ENCODE results near the gene PLCE1.

PLCE1 gene

DNA sequence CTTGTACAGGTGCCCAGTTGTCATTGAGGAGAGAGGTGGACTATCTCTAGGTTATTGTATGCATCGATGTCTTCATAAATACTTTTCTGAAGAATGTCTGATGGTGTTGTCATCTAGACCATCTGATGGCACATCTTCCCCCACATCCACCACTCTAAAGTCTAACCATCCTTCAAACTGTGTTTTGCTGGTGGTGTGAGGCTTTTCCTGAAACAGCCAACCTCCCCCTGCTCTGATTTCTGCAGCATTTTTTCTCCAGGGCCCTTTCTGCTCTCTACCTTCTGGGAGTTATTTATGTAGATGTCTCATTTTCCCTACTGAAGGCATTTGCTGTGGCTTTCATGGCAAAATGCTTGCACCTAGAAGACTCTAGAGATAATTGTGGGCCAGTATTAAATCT lies 1.5 kb downstream of the PLCE1 start:
- DNase-seq: no peak

DNA sequence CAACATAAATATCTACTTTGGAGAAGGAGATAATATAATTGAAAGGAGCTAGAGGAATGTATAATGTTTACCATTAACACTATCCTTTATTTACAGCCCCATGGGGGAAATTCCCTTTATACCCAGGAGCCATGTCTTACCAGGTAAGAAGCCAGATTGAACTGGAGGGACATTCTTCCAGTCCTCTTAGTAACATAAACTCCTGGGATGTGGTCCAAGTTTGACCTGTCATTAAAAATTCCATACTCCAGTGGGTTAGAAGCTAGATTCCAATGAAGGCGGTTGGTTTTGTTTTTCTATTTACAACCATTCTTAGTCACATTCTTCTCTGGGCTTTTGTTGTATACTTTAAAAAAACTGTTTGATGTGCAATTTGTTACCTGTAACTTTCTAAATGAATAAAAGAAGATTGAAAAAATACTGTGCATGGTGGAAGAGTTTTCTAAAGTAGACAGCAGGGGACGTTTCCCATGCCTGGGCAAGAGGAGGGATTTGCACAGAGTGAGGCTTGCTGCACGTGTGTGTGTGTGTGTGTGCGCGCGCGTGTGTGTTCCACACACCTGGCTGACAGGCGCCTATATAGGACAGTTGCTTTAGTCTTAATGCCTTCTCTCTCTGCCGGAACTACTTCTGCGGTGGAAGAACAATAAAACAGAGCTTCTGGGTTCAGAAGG lies 2.0 kb downstream of the PLCE1 start:
- DNase-seq: no peak

DNA sequence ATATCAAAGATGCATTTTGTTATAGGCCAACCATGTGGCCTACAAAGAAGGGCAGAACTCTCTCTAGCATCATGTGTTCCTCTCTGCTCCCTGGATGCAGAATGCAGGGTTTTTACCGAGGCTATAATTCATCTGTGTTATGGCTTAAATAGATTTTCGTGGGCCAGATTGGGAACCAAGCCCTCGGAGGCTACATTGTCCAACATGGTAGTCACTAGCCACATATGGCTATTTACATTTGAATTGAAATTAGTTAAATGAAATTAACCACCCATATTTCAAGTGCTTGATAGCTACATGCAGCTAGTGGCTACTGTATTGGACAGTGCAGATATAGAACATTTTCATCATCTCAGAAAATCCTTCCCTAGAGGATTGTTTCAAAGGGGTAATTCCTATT lies 2.8 kb downstream of the PLCE1 start:
- no peak for DNase-seq

DNA sequence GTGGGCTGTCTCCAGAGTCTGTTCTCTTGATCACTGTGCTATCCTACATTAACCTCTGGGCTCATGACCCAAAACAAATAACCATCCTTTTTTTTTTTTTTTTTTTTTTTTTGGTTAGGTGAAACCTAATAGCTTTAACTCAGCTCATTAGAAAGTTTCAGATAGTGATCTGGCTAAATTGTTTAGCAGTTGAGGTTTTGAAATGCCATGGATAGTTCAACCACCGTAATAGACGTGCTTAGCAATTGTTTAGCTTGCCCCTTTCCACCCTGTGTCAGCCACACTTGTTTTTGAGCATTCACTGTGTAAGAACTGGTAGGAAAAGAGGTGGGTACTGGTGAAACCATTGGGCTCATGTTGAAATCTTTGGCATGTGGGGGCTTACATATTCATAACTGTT lies 3.8 kb downstream of the PLCE1 start:
- DNase-seq: no peak

DNA sequence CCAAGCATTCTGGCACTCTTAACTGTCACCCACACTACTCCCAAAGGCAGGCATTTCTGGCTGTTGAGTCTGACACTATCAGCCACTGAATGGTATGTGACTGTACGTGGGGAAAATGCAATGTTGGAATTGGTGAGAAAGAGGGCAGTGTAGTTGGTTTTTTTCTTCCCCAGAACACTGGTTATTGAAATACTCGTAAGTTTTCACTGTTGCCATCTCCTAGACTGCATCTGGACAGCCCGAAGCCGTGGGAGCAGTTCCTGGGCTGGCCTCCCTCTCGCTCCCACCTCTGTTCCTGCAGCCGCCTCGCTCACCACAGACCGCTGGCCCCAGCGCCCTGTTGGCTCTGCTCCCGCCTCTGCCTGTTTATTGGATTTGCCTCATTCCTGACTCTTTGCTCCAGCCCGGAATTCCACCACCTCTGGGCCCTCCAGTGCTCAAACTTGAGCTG lies 5.7 kb downstream of the PLCE1 start:
- no peak for DNase-seq

DNA sequence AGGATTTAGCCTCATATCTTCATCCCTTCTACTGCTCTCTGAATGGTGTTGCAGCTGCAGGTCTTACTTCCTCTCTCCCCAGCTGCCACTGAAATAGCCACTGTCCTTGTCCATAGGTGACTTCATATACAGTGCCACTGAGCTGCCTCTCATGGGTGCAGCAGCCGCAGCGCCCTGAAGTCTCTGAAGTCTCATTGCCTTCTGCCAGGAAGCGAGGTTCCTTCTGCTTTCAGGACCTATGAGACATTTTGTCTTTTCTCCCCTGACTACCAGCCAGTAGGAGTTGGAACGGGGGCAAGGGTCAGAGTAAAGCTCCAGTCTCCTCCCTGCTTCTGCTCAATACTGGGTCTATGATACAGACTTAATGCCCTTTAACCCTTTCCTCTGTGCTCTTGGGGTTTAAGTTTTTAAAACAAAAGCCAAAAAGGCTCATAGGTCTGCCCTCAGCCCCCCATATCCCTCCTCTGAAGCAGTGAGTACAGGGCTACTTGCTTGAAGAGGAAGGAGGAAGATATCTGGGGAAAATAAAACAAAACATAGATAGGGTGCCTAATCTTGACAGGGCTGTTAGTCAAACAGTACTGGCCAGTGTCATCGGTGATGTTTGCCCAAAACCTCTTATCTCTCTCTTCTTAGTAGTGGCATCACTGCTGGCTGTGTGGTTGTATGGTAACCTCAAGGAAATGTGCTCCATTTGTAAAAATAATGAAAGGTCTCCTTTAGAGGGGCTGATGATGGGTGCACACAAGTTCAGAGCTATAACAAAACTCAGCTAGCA lies 7.1 kb downstream of the PLCE1 start:
- DNase-seq: no peak

DNA sequence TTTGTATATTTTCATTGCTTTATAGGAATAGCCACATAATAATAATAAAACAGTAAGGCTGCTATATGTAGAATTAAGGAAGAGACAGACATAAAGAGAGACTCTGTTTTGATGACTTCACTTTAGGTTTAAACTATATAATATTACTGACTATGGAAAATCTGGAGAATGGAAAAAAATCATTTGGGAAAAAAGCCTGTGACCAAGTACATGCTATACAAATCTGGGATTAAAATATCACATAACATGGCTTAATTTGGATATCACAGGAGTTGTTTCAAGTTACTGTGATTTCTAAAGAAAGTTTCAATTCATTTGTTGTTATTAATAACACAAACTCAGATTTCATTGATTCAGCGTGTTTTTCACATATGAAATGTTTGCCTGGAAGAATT lies 7.7 kb downstream of the PLCE1 start:
- no peak for DNase-seq

DNA sequence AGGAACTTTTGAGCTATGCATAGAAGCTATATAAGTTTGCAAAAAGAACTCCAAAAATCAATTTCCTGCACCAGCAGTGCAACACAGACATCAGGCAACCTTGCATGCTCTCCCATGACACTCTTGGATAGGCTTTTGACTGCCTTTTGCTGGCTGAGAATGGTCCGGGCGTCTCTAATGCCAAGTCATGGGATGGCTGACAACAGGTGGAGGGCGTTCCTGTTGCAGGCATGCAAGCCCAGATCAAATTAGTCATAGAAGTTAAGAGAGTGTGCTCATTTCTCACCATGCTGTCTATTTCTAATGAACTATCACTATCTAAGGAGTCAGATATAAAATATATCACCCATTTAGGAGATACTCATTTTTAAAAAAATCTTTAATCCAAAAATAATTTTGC lies 8.4 kb downstream of the PLCE1 start:
- DNase-seq: no peak

DNA sequence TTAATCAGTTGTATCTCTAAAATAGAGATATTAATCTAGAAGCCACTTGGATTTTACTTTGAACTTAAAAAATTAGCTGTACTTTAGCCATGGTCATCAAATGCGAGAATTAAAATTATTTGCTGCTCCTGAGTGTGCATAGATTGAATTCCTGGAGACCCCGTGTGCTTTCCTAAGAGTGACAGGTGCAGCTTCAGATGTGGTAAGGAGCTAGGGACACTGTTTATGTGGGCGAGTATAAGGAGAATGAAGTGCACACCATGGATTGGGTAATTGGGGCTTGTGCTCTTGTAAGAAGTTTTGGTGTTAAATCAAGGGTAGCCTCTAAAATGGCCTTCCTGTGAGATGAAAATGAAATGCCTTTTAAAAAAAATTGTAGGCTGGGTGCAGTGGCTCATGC lies 9.8 kb downstream of the PLCE1 start:
- DNase-seq: no peak

DNA sequence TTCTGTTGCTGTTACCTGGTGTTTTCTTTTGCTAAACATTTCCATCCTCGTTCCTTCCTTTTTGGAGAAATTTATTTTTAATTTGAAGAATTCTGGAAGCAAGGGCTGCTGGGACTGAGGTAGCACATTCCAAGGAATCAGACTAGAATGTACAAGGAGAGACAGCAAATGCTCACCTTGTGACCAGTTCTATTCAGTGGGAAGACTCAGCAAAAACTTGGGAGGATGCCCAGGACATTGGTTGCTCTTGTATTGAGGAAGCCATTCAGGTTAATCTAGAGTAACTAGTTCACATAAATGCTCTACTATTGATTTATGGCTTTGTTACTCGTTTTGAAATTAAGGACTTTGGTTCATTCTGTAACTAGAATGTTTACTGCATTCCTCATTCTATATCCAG lies 11.3 kb downstream of the PLCE1 start:
- DNase-seq: no peak

DNA sequence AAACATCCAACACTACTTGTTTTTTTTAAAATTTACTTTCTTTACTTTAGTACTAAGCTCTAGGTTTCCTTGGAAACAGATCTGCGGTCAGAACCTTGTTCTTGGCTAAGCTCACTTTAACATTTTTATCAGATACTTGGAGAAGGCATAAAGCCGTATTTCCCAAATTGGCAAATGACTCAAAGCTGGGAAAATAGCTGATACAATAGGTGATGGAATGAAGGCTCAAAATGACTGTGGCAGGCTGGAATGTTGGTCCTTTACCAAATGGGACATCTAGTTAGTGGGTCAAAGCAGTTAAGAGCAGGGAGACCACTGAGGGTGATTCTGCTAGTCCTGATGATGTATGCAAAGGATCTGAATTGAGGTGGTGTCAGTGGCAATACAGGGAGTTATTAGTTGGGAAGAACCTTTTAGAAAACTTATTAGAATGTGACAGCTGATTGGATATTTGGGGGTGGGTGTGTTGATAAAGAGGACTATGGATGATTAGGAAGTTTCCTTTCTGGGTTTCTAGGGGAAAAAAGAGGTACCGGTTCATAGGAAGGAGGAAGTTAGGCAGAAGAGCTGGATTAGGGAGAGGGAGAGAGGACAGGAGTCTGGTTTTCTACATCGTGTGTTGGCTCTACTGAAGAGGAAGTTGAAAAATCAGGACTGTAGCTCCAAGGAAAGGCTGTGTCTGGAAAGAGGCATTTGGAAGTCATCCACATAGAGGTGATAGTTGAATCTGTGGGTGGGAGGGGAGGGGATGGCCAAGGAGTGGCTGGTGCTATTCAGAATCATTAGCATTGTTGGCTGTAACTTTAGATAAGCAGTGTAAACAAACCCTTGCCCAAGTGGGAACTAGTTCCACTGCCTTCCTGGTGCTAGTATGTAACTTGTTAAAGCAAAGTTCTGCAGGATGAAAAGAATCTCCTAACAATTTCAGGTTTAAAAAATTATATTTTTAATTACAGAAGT lies 13.1 kb downstream of the PLCE1 start:
- no peak for DNase-seq

DNA sequence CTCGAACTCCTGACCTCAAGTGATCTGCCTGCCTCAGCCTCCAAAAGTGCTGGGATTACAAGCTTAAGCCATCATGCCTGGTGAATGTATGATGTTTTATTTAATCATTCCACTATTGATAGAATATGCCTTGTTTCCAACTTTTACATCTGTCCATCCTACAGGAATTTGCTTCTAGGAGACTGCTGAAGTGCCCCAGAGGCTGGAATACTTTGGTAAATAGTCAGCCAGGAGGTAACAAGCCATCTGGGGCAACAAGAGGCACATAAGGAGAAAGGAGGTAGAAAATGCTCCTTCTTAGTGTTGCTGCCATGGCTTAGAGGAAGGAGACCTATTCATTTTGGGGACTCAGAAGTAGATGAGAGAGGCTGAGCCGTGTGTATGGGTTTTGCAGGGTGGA lies 14.8 kb downstream of the PLCE1 start:
- no peak for DNase-seq

DNA sequence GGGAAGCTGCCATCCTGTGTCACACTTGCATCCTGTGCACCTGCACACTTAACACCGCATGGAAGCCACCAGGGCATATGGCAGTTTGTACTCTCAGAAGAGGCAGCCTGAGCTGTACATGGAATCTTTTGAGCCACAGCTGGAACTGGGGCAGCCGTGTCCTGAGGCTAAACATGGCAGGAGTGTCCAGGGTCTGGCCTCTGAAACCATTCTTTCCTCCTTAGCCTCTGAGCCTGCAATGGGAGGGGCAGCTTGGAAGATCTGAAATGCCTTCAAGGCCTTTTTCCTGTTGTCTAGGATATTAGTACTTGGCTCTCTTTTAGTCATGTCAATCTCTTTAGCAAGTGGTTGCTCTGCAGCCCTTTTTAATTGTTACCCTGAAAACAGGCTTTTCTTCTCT lies 16.4 kb downstream of the PLCE1 start:
- DNase-seq: no peak

DNA sequence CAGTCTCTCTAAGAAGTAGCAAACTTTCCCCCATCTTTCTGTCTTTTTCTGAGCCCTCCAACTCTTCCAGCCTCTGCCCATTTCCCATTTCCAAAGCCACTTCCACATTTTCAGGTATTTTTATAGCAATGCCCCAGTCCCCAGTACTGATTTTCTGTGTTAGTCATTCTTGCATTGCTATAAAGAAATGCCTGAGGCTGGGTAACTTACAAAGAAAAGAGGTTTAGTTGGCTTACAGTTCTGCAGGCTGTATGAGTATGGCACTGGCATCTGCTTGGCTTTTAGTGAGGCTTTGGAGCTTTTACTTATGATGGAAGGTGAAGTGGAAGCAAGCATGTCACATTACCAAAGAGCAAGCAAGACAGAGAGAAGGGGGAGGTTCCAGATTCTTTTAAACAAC lies 17.2 kb downstream of the PLCE1 start:
- DNase-seq: no peak

DNA sequence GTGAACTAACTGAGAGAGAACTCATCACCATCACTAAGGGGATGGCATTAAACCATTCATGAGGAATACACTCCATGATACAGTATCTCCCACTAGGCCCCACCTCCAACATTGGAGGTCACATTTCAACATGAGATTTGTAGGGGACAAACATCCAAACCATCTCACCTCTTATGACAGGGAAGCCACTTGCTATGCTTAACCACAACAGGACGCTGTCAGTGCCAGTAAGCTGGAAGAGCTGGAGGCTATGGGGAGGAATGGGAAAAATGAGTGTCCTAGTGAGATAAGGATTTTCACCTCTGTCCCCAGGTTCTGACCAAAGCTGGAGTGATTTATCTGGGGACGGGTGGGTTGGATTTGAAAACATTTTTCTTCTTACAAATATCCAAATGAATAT lies 17.6 kb downstream of the PLCE1 start:
- DNase-seq: no peak

DNA sequence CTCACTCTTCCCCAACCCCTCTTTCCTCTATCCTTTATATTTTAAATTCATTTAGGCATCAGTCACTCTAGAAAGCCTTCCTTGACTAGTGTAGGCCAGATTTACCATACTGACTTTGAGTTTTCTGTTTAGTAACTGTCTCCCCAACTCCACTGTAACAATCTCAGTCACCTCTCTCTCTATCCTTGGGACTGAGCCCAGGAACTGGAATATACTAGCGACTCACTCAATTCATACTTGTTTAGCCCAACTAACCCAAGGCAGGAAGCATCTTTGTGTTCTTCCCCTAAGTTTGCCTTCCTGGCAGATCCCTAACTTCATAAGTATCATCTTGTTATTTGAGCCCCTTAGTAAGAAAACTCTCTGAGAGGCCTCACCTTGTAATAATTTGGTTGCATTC lies 19.1 kb downstream of the PLCE1 start:
- DNase-seq: no peak

DNA sequence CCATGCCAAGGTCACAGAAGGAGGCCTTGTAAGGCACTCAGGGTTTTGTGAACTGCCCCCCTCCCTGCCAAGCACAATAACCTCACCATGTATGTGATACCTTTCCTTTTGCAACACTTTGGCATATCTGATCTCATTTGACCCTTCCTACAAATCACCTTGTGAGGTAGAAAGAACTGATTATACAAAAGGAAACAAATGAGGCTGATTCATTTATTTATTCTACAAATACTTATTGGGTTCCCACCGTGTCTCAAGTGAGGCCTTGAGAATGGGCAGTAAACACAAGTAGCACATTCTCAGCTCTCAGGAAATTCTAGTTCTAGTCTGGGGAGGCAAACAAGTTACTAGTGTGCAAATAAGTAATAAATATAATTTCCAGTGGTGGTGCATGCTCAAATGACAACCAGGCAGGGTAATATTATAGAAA lies 19.6 kb downstream of the PLCE1 start:
- DNase-seq: no peak

DNA sequence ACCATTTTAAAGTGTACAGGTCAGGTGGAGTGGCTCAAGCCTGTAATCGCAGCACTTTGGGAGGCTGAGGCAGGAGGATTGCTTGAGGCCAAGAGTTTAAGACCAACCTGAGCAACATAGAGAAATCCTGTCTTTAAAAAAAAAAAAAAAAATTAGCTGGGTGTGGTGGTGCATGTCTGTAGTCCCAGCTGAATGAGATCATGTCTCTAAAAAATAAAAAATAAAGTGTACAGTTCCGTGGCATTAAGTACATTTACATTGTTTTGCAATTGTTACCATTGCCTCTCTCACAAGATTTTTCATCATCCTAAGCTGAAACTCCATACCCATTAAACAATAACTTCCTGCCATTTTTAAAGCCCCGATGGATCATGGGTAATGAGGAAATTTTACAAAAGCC lies 20.6 kb downstream of the PLCE1 start:
- DNase-seq: no peak

DNA sequence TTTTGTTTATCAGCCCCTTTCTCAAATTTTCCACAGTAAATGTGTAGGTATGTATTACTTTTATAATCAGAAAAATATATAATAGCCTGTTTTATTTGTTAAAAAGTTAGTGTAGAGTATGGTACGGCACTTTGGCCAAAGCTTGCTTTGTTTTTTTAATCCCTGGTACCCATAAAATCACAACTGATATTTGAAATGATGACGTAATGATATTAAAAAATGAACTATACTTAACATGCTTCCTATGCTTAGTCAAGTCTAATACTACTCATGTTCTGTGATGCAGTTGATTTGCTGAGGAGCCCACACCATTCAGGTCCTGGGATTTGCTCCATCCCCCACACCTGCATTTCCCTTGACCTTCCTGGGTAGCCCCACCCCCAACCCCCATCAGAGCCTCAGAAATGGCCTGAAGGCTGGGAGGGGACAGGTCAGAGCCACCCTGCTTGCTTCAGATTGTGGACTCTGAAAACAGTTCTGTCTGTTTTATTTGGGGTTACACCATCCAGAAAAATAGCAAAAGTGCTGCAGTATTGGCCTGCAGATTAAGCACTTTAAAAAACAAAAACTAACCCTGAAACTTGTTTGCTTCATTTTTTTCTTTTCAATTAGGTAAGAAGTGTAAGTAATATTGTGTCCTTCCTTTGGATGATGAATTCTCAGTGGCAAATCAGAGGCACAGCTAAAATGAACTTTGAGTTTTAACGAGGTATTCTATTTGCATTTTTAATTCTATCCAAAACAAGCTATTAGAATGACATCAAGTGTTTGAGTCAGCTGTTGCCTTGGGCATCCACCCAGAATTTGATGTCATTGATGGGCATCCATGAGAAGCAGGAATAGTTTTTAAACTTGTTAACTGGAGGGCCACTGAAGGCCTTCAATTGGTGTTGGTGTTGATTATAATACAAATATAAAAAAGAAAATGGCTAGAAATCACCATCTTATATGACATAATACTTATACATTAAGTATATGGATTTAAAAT lies 23.3 kb downstream of the PLCE1 start:
- no peak for DNase-seq

DNA sequence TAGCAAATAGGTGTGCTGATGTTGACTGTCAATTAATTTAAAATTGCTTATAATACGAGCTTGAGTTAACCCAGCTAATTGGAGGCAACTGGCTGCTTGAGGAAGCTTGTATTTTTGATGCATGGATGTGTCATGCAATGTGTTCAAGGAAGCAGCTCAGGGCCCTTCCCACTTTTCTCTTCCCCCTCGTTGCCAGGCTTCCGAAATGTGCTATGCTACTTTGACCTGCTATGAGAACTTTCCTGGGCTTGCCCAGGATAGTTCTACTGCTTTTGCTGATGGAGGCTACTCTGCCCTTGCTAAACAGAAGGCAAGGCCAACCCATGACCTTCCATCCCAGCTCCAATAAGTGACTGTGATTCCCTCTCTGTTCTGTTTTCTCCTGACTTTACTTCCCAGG lies 24.4 kb downstream of the PLCE1 start:
- no peak for DNase-seq

DNA sequence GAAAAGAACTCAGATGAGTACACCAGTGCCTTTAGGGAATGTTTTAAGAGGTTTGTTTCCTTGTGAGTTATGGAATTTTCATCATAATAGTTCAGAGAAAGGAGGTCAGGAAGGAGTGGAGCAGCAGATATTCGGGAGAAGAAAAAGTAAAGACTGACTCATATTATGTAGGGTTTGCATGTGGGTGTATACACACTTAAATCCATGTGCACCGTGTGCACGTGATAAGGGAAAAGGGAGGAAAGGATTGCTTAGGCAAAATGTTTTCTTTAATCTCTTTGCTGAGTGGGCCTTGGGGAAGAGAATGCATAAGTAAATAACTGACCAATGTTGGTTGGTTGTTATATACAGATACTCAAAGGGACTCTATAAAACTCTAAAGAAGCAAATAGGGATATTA lies 30.2 kb downstream of the PLCE1 start:
- no peak for DNase-seq

DNA sequence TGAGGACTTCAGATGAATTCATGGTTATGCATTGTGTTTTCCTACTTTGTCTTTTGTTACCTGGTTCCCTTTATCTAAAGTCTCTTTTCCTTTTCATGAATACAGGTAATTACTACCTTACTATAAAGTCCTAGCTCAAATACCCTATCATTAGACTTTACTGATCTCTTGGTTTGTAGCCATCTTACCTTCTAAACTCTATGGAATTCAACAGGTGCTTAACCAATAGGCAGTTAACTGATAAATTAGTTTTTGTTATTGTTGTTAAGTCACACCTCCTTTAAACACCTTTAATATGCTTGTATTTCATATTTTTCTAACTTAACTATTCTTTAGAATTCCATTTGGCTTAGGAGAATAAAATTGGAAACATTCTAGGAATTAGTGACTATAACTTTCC lies 30.7 kb downstream of the PLCE1 start:
- DNase-seq: no peak

Data from suppressor macrophage (primary cell).